Suppressor macrophage (primary cell): ENCODE measurements around the gene TRPM2.
"Not testable (repeated sequence)": the region's sequence is repeated elsewhere in the genome, so short reads cannot be mapped to it uniquely, and the experiment has no call there.

ENCODE experiments used
- DNase-seq, 4 experiments: peaks; one replicate each; pipeline ENCODE4 v3.0.0-alpha.2; 2020 to 2022

Gene TRPM2

DNA sequence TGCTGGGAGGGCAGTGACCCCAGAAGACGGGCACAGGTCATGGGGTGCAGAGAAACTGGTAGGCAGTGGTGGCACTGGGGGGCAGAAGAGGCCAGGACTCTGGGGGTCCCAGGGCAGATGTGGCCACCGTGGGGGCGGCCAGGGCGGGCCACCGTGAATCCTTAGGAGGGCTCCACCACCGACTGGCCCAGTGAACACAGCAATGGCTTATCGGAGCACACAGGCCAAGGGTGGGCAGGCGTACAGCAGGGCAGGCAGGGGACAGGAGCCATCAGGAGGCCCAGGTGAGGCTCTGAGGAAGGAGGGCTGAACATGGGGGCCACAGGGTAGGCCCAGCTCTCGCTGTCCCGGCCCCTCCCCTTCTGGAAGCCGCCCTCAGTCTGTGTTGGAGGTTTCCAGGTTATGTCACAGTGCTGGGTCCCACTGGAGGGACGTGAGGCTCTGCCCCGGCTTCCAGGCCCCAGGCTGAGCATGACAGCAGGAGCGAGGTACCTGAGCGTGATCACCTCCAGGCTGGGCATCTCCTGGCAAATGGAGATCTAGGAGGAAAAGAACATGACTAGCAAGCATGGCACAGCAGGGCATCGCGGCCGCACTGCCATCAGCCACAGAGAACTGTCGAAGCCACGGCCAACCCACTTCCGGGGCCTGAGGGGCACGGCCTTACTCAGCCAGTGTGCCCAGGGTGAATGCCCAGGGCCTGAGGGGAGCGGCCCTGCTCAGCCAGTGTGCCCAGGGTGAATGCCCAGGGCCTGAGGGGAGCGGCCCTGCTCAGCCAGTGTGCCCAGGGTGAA is 18.0 kb upstream of the TRPM2 start:
- no peak for DNase-seq

DNA sequence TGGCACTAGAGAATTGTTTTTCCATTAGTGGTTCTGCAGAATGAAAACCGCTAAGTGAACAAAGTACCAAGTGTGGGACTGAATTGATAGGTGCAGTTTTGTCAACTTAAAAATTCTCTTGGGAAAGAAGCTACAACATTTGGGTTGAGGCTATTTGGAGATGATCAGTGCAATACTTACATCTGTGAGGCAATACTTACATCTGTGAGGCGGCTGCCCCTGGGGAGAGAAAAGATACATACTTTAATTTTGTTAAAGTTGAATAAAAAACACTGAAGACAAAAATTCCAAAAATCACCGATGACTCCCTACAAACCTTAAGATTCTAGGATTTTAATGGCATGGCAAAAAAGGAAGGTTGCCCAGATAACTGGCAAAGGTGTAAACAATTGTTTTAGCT is 16.0 kb upstream of the TRPM2 start:
- no peak for DNase-seq

- peak; percentile 24 to 43 (median 40) for DNase-seq
These were observed 15.2 kb upstream of the TRPM2 start for GRCh38 chr21:44337941-44338895.

DNA sequence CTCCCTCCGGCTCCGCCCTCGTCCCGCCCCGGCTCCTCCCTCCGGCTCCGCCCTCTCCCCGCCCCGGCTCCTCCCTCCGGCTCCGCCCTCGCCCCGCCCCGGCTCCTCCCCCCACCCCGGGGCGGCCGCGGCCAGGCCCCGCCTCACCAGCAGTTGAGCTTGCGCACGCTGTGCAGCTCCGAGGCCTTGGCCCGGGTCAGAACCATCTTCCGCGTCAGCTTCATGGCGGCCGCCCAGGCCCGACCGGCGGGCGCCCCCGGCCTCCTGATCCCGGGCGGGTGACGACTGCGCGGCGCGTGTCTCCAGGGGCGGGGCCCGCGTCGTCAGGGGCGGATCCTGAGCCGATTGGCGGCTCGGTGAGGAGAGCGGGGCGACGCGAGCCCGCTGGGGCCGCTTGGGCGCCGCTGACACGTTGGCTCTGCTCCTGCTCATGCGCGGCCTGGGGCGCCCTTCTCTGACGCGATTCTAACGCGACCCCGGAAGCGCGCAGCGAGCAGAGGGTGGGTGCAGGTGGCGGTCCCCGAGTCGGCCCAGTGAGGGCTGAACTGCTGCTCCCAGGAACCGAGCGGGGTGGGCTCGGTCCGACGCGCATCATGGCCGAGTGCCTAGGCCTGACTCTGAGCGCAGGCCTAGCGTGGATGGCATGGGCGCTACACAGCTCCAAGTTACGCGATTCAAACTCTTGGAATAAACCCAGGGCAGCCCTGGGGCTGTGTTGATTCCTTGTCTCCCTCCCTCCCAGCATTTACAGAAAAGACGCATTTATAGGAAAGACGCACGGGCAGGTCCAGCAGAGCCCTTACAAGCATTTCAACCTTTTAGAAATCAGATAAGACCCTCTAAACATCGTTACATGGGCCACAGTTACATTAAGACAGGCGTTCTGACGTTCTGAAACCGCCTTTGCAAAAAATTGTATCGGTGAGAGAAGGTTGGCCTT is 14.2 kb upstream of the TRPM2 start, which contains the start of gene CFAP410:
Gene CFAP410, minus strand, starts transcription at position 420 of the 940 bp plus-strand sequence. Its CDS starts 196 bp downstream, at position 224.
- peak; percentile 97 to 98 (median 98) for DNase-seq

GRCh38 chr21:44341726-44342458 is 11.5 kb upstream of the TRPM2 start:
- DNase-seq = not testable (repeated sequence)

- not testable (repeated sequence) for DNase-seq
These were observed 10.4 kb upstream of the TRPM2 start for GRCh38 chr21:44342981-44343380.

GRCh38 chr21:44344541-44345183 is 8.8 kb upstream of the TRPM2 start:
- no peak for DNase-seq

DNA sequence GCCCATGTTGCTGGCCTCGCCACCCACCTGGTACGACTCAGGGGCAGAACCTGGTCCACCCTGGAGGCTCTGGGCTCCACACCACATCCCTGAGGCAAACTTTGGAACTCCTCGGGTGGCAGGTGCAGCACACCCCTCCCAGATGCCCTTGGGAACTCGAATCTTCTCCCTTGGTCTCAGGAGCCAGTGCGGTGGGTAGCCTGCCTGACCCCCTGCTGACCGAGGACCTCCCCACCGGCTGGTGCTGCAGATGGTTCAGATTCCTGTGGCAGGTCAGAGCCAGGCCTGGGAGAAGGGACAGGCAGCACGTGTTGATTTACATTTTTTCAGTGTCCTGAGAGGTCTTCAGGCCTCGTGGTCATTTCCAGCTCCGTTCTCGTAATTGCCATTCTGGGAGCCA is 7.9 kb upstream of the TRPM2 start:
- no peak for DNase-seq

DNA sequence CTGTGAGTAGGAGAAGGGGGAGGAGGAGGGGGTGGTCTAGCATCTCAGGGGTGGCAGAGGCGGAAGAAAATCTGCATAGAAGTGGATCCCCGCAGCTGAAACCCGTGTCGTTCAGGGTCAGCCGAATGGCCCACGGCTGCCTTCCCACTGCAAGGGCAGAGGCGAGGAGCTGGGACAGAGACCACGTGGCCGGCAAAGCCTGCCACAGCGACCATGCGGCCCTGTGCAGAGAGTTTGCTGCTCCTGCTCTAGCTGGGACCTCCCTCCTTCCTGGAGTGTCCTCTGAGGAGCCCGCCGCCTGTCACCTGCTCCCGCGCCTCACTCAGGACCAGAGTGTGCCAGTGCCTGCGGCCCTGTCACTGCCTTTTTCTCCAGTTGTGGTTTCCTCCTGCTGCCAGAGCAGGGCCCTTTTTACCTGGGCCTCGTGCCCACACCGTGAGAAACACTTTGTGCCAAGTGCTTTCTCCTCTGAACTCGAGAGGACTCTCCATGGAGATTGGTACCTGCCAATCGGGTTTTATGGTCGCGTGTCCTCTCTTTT is 5.4 kb upstream of the TRPM2 start:
- DNase-seq = no peak

DNA sequence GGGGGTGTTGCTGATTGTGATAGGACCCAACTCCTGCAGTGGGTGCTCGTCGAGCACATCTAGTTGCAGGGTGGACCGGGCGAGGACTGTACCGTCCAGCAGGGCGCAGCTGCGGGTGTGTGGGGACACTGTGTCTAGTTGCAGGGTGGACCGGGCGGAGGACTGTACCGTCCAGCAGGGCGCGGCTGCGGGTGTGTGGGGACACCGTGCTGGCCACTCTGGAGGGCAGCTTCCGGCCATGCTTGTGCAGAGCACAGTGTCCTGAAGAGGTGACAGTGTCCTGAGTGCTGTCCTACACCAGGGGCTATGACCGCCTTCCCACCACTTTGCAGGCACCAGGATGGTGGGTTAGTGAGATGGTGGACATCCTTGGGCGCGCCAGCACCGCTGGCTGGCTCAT is 4.6 kb upstream of the TRPM2 start:
- DNase-seq = no peak

GRCh38 chr21:44349416-44349846 is 4.0 kb upstream of the TRPM2 start:
- no peak for DNase-seq

- DNase-seq = peak in 2 of 4 experiments; percentile 37 to 42
These were observed 3.3 kb upstream of the TRPM2 start for GRCh38 chr21:44349847-44350772.

GRCh38 chr21:44350773-44351481 is 2.5 kb upstream of the TRPM2 start:
- peak in 2 of 4 experiments; percentile 51 to 55 for DNase-seq

GRCh38 chr21:44351535-44352252 is 1.7 kb upstream of the TRPM2 start:
- DNase-seq = no peak

DNA sequence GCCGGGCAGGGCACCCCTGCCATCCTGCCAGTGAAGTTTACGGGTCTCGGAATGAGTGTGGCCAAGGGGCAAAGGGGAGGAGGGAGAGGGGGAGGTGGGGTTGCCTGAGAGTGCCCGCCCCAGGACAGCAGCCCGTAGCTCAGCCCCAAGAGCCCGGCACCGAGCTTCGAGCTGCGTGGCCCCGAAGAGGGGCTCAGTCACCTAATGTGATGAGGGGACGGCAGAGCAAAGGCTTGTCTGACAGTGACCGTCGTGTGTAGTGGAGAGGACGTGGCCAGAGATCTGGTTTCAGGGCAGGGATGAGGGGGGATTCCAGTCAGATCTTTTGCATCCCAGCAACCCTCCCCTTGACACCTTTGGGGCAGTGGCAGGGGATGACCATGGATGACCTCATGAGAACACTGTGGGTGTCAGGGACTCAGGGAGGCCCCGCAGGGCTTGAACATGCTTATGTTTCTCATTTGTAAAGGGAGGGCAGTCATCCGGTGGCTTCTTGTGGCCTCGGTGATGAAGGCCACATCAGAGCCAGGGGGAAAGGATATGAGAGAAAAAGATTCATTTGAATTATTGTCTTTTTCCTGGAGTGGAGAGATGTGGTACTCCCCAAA is 1.1 kb upstream of the TRPM2 start:
- DNase-seq = peak in 3 of 4 experiments; percentile 32 to 44 (median 35)

GRCh38 chr21:44354001-44354405 is 582 bp downstream of the TRPM2 start:
- DNase-seq = peak; percentile 73 to 86 (median 83)
